ENCODE measurements around the gene TDG.
"Not testable (repeated sequence)": the region's sequence is repeated elsewhere in the genome, so short reads cannot be mapped to it uniquely, and the experiment has no call there.

The TDG gene

GRCh38 chr12:104012331-104012730, 46.7 kb downstream of the TDG start:
- in situ Hi-C loops (cut with MboI; ENCODE audit: low sequenced_read_pairs), result no loop called here

GRCh38 chr12:104021862-104022261, 56.2 kb downstream of the TDG start:
- in situ Hi-C loops (cut with MboI; ENCODE audit: low sequenced_read_pairs), result not testable (repeated sequence)

- in situ Hi-C loops (cut with MboI; ENCODE audit: low sequenced_read_pairs), result no loop called here
These were observed 57.1 kb downstream of the TDG start for GRCh38 chr12:104022786-104023185.

GRCh38 chr12:104023710-104024109, 58.0 kb downstream of the TDG start:
- in situ Hi-C loops (cut with MboI; ENCODE audit: low sequenced_read_pairs), result no loop called here

GRCh38 chr12:104024348-104024747, 58.7 kb downstream of the TDG start:
- in situ Hi-C loops (cut with MboI; ENCODE audit: low sequenced_read_pairs), result no loop called here

GRCh38 chr12:104025771-104026170, 60.1 kb downstream of the TDG start:
- in situ Hi-C loops (cut with MboI; ENCODE audit: low sequenced_read_pairs), result no loop called here

GRCh38 chr12:104026841-104027599, 61.3 kb downstream of the TDG start:
- in situ Hi-C loops (cut with MboI; ENCODE audit: low sequenced_read_pairs), result no loop called here

GRCh38 chr12:104030596-104030995, 64.9 kb downstream of the TDG start:
- in situ Hi-C loops (cut with MboI; ENCODE audit: low sequenced_read_pairs), result not testable (repeated sequence)

GRCh38 chr12:104036143-104036542, 70.5 kb downstream of the TDG start:
- in situ Hi-C loops (cut with MboI; ENCODE audit: low sequenced_read_pairs), result not testable (repeated sequence)

All from HL-60/S4 (cell line).